DND-41 (cell line): Measurements from ENCODE around the gene UBA3.

Experiments used
- ATAC-seq: fragments of 200-7000 bp; cut with Tn5 transposase; 3 replicates; pipeline ENCODE4 v1.9.1; 2021; ENCODE audit warnings: low read depth; ENCODE audit not compliant: insufficient read depth
- DNase-seq: peaks from one replicate; pipeline ENCODE4 v3.0.0-alpha.2; 2020
- H2AFZ ChIP-seq: 2 replicates; pipeline ENCODE4 v1.6.0; 2012; ENCODE audit warnings: low read depth, low read length
- H3K27ac ChIP-seq: 2 replicates; pipeline ENCODE4 v1.5.1; 2012; ENCODE audit warnings: low read length, inconsistent platforms
- H3K27me3 ChIP-seq: fragments of 200-600 bp; sonication (generic); 2 replicates; pipeline ENCODE4 v1.6.0; 2012; ENCODE audit warnings: low read length, mild to moderate bottlenecking, inconsistent platforms; ENCODE audit not compliant: insufficient read depth, poor library complexity
- H3K36me3 ChIP-seq: 2 replicates; pipeline ENCODE4 v1.5.1; 2012; ENCODE audit warnings: low read length, inconsistent platforms; ENCODE audit not compliant: insufficient read depth
- H3K4me1 ChIP-seq: 2 replicates; pipeline ENCODE4 v1.5.1; 2012; ENCODE audit warnings: mild to moderate bottlenecking, low read length; ENCODE audit not compliant: insufficient read depth
- H3K4me2 ChIP-seq: 2 replicates; pipeline ENCODE4 v1.6.0; 2012; ENCODE audit warnings: mild to moderate bottlenecking, moderate library complexity, low read length, inconsistent platforms; ENCODE audit not compliant: insufficient read depth
- H3K4me3 ChIP-seq, 2 experiments: fragments of 200-600 bp in 1 of 2; shearing (Covaris generic) in 1 of 2; 2 replicates each; pipeline ENCODE4 v1.5.1; 2012 to 2016; ENCODE audit warnings: inconsistent platforms in 2 of 2, low read length in 2 of 2, mild to moderate bottlenecking in 2 of 2, low read depth in 1 of 2, moderate library complexity in 1 of 2
- H3K79me2 ChIP-seq: 2 replicates; pipeline ENCODE4 v1.6.0; 2012; ENCODE audit warnings: low read length, inconsistent platforms; ENCODE audit not compliant: insufficient read depth
- H3K9ac ChIP-seq: 2 replicates; pipeline ENCODE4 v1.6.0; 2012; ENCODE audit warnings: low read depth, mild to moderate bottlenecking, inconsistent platforms, low read length, moderate library complexity
- H3K9me3 ChIP-seq: 2 replicates; pipeline ENCODE4 v1.5.1; 2012; ENCODE audit warnings: low read length, moderate library complexity, mild to moderate bottlenecking, inconsistent platforms; ENCODE audit not compliant: insufficient read depth, severe bottlenecking
- H4K20me1 ChIP-seq: 2 replicates; pipeline ENCODE4 v1.6.0; 2012; ENCODE audit warnings: low read length; ENCODE audit not compliant: insufficient read depth
- EZH2 ChIP-seq: IDR thresholded peaks from 3 replicates; pipeline ENCODE4 v1.6.1; 2012; ENCODE audit warnings: borderline replicate concordance, low read depth, mild to moderate bottlenecking, moderate library complexity, low read length, inconsistent platforms; ENCODE audit not compliant: severe bottlenecking
- TF ChIP-seq, protein P1 (sequence below): IDR thresholded peaks from 2 replicates; pipeline ENCODE4 v1.5.1; 2012; ENCODE audit warnings: borderline replicate concordance, low read length, moderate library complexity, mild to moderate bottlenecking; ENCODE audit not compliant: poor library complexity, severe bottlenecking; ENCODE audit errors: extremely low read depth

The UBA3 gene

GRCh38 chr3:69012100-69012799 lies 67.9 kb downstream of the UBA3 start:
- no peak for DNase-seq
- H3K27ac ChIP-seq: no peak overlapping the region
- no peak overlapping the region for H3K4me3 ChIP-seq
- H4K20me1 ChIP-seq: no peaks in the 10 kb centered on the region
- peaks cover 22% of the 10 kb centered on the region for H3K4me1 ChIP-seq
- no peak for ATAC-seq
- no peaks in the 10 kb centered on the region for H3K9me3 ChIP-seq
- H3K9ac ChIP-seq: no peak overlapping the region
- no peak overlapping the region for H3K4me2 ChIP-seq
- H3K36me3 ChIP-seq: no peaks in the 10 kb centered on the region; the same call in 1 of the 2 replicates
- TF ChIP-seq, protein P1, sequence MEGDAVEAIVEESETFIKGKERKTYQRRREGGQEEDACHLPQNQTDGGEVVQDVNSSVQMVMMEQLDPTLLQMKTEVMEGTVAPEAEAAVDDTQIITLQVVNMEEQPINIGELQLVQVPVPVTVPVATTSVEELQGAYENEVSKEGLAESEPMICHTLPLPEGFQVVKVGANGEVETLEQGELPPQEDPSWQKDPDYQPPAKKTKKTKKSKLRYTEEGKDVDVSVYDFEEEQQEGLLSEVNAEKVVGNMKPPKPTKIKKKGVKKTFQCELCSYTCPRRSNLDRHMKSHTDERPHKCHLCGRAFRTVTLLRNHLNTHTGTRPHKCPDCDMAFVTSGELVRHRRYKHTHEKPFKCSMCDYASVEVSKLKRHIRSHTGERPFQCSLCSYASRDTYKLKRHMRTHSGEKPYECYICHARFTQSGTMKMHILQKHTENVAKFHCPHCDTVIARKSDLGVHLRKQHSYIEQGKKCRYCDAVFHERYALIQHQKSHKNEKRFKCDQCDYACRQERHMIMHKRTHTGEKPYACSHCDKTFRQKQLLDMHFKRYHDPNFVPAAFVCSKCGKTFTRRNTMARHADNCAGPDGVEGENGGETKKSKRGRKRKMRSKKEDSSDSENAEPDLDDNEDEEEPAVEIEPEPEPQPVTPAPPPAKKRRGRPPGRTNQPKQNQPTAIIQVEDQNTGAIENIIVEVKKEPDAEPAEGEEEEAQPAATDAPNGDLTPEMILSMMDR: no peak
- no peak for TF ChIP-seq EZH2
- H3K27me3 ChIP-seq: peaks cover 4% of the 10 kb centered on the region
- no peaks in the 10 kb centered on the region for H3K79me2 ChIP-seq
- H2AFZ ChIP-seq: no peak overlapping the region

GRCh38 chr3:69011096-69011730 lies 69.0 kb downstream of the UBA3 start:
- no peak for ATAC-seq
- Histone ChIP-seq H3K9me3 (no peaks in the 10 kb centered on the region), H3K9ac (no peak overlapping the region), H3K79me2 (no peaks in the 10 kb centered on the region), H3K27me3 (peaks cover 4% of the 10 kb centered on the region), H4K20me1 (no peaks in the 10 kb centered on the region), H3K36me3 (no peaks in the 10 kb centered on the region), H3K4me1 (peaks cover 22% of the 10 kb centered on the region), H3K27ac (no peak overlapping the region), H2AFZ (no peak overlapping the region), H3K4me3 (no peak overlapping the region), H3K4me2 (no peak overlapping the region)
- TF ChIP-seq, protein P1: no peak
- TF ChIP-seq EZH2: no peak
- DNase-seq: no peak

DNA sequence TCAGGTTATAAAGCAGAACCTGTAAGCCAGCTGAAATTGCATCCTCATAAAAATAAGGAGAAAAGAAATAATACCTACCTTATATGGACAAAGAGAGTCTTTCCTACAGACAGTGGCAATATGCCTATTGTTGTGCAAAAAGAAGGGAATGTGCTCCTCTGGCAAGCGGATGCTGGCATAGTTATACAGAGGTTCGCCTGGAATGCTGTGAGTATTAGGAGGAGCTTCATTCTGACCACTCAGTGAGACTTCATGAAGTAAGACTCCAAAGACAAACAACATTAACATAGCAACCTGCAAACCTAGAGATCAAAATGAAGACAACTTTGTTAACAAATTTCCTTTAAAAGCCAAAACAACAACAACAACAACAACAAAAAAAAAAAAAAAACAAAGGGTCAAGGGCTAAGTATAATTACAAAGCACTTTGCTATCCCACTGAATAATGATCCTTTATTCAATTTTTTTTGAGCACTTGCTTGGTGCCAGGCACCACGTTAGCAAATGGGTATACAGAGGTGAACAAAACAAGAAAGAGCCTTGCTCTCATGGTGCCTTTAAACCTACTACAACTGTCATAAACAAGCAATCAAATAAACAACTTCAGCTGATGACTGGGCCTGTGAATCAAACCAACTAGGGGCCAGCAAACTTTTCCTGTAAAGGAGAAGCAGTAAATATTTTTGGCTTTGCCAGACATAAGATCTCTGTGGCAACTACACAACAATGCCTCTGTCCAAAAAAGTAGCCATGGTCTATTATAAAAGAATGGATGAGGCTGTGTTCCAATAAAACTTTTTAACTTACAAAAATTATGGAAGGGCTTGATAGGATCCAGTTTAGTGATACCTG lies 70.4 kb downstream of the UBA3 start:
- Histone ChIP-seq H4K20me1 (no peaks in the 10 kb centered on the region), H3K36me3 (no peaks in the 10 kb centered on the region), H3K9me3 (no peaks in the 10 kb centered on the region), H3K9ac (no peak overlapping the region), H2AFZ (no peak overlapping the region), H3K4me2 (no peak overlapping the region), H3K27ac (no peak overlapping the region), H3K27me3 (peaks cover 4% of the 10 kb centered on the region), H3K4me3 (no peak overlapping the region), H3K4me1 (peaks cover 16% of the 10 kb centered on the region), H3K79me2 (no peaks in the 10 kb centered on the region)
- no peak for ATAC-seq
- TF ChIP-seq, protein P1: no peak
- no peak for TF ChIP-seq EZH2
- DNase-seq: no peak
